COR-L47 (cell line): ENCODE results near the gene ITPR1.

Experiments
- DNase-seq: peaks from one replicate; lab custom pipeline; 2025; lab: John Stamatoyannopoulos, UW

The ITPR1 gene

DNA sequence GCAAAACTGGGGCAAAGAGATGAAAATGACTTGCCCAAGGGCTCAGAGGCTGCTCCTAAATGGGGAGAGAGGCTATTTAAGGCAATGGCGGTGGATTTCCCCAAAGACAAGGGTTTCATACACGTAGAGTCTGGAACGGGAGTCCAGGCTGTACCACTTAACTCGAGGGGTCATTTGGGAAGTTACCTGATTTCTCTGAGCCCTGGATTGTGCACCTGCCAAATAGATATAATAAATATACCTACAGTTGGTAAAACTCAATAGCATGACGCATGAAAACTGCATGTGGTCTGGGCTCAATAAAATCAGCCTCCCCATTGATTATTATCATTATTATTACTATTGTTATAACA, 1.3 kb upstream of the ITPR1 start:
- DNase-seq: no peak

DNA sequence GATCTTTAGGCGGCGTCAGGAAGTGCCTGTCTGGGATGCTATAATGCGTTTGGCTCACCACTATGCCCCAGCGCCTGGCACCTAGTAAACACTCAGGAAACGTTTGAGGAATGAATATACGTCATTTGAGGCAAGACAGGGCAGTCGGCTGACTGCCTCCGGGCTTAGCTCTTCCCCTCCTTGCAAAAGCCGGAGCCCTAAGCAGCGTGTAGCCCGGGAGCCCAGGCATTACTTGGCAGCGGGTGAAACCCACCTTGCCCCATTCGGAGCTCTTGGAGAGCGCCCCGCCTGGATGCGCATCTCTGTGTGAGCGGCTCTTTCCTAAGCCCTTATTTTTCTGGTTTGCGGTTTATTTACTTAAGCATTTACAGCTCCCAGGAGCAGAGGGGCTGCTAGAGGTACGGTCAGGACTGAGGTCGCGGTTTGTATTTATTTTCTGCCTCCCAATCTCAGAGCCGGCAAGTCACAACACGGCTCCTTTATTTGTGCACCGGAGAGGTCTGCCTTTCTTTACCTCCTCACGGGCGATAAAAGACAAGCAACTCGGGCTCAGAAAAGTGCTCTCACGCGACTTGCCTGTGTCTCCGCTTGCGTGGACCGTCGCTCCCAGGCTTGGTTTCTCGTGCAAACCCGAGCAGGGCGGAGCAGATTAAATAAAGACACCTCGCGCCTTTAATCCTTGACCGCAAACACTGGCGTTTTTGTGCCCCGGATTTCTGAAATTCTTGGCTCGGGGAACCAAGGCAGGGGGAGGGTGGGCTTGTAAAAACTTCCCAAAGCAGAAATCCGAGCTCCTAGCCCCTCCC, 737 bp upstream of the ITPR1 start:
- no peak for DNase-seq

DNA sequence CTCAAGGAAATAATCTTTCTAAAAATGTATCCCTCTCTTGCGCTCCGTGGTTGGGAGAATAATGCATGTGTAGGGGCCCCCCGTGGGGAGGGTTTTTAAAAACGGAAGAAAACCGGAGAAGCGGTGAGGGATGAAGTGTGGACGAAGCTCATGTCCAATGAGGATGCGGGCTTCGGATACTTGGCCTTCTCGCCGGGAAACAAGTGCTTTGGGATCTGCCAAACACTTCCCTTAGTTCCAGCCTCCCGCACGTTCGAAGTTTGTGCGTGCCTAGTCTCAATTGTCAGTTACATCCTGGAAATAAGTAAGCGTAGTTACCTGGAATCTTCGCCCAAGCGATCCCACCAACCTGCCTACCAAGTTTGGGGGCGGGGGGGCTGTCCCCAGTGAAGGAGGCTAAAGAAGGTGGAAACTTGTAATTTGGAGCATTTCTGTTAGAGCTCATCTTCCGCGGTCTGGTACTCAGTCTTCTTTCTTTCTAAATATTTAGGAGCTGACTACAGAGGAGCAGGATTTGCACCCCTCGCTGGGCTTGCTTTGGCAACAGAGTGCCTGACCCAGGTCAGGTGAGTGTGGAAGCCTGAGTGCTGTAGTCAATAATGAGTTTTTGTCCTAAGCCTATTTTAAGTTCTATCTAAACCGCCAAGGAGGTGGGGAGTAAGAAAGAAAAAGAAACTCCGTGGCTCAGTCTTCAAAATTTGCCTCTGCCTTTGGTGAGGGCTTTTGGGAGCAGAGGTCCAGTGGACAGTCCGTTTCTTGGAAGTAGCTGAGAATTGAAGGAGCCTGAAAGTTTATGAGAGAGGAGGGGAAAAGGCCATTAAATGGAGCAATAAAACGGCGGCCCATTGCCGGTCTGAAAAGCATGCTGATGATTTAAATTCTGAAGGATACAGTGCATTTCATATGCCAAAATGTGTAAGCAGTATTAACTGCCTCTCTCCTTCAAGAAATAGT, 1.1 kb downstream of the ITPR1 start:
- DNase-seq: no peak

DNA sequence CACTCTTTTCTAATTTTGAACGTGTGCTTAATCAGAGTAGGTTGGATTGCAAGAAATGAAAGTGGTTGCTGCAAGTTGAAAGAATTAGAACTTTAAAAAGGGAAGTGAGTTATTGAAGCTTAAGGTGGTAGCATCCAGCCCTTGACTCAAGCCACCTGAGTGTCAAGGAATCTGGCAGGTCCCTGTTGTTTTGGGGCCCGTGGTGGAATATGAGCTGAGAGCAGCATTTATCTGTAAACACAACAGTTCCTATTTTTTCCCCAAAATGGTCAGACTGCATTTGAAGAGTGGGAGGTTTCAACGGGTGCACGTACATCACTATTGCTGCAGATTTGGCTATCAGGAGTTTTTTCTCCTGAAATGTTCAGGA, 1.7 kb downstream of the ITPR1 start:
- DNase-seq: no peak

DNA sequence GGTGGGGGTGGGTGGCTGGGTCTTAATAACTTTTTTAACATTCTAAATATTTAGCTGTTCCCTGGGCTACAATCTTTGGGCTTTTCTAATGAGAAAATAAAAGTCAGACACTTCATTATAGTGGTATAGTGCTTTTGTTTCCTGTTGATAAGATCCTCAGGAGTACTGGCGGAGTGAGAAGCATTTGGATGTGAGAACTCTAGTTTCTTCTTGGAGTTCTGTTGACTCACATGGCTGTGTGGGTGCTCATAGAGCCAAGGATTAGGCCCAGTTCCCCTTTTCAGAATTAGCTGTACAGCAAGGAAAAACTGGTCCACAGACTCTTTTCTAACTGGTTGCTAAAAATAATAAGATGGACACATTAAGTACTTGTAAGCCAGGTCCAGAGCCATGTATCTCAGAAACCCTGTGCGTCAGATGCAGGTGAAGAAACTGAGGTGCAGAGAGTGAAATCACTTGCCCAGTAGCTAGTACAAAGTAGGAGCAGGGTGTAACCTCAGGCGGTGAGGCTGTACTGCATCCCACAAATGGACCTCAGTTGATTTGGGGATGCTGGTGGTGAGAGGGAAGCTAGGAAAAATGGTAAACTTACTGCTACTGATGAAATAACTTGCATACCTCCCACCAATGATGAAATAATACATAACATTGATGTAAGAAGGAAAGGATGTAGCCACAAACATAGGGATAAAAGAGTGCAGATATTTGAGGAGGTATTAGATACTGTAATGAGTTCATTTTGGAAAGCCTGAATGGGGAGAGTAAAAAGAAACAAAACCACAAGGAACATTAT, 2.3 kb downstream of the ITPR1 start:
- DNase-seq: no peak

DNA sequence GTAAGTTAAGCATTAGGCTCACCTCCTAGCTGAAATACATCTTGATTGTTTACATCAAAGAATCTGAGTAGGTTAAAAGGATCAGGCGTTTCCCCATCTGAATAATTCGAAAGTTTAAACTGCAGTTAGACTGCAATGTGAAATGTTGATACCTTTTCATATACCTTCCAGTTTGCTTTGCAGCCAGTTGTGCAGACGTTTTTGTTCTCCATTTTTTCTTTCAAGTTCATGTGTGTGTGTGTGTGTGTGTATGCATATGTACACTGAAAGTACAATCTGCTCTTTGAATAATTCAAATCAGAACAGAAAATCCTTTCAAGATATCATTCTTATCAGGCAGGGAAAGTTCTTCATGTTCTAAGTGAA, 2.9 kb downstream of the ITPR1 start:
- no peak for DNase-seq

DNA sequence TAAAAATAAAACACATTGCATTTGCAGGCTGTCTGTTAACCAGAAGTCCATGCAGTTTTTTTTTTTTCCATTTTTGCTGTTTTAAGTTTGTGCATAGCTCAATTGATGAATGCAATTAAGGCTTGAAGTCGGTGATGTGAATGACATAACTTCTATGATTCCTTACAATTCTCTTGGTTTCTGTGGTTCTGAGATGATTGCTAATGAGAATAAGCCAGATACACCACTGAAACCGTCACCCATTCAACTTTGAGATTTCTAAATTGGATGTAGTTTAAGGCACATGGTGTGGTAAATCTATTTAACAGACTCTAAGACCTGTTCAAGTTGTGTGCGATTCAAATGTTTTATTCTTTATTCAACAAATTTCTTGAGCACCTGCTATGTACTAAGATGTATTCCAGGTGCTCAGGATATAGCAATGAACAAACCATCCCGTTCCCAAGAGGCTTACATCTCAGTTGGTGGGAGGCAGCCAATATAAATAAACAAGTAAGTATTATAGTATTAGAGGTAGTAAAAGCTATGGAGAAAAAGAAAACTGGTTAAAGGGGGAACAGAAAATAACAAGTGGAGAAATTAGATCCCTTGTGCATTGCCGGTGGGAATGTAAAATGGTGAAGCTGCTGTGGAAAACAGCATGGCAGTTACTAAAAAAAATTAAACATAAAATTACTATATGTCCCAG, 4.0 kb downstream of the ITPR1 start:
- no peak for DNase-seq

DNA sequence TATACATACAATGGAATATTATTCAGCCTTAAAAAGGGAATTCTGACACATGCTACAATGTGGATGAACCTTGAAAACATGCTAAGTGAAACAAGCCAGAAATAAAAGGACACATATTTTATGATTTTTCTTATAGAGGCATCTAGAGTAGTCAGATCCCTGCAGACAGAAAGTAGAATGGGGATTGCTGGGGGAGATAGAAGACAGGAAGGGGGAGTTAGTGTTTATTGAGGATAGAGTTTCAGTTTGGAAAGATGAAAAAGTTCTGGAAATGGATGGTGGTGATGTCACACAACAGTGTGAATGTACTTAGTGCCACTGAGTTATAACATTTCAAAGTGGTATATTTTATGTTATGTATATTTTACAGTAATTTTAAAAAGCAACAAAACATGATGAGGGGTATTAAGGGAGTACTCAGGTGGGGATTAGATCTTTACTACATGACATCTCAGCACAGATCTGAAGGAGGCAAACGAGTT, 4.7 kb downstream of the ITPR1 start:
- no peak for DNase-seq

DNA sequence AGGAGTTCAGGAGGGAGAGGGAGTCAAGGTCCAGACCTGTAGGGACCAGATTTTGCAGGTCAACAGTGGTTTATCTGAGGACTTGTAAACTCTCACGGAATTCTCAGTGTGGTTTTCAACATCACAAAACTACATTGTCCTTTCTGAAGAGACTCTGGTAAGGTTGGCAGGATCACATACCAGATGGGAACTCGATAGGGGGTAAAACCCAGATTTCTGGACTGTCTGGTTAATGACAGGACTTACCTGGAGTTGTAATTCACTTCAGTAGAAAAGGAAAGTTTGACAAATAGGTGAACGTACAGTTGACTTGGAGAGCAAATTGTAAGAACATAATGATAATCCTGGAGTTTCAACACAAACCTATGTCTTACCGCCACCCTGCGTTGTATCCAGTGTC, 5.3 kb downstream of the ITPR1 start:
- no peak for DNase-seq

DNA sequence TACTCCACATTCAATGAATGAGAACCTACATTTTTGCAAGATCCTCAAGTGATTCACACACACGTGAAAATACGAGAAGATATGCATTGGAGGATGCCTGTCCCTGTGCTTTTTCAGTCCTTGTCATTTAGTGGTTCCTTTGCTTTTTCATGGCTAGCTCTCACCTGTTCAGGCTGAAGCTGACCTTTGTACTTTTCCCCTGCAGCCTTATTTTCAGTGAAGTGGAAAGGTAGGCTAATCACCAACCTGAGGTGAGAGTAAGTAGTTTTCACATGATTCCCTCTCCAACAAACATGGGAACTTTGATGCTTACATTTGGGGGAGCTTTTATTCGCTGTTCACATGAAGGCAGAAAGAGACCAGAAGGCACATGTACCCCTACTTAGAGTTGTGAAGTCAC, 8.3 kb downstream of the ITPR1 start:
- no peak for DNase-seq

DNA sequence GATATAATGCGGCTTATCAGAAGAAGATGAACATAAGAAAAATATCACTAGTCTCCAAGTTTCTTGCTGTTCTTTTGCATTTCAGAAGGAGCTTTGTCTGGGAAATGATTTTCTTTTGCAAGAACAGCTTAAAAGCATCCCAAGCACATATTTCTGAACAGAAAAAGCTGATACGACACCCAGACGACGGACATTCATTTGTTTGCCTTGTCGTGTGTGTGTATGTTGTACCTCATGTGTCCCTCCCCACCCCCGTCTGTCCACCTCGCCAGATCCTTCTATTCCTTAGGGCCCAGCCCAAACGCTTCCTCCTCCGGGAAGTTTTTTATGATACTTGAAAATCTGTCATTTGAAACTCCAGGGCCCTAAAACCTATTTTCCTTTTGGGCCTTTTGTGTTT, 8.8 kb downstream of the ITPR1 start:
- no peak for DNase-seq

DNA sequence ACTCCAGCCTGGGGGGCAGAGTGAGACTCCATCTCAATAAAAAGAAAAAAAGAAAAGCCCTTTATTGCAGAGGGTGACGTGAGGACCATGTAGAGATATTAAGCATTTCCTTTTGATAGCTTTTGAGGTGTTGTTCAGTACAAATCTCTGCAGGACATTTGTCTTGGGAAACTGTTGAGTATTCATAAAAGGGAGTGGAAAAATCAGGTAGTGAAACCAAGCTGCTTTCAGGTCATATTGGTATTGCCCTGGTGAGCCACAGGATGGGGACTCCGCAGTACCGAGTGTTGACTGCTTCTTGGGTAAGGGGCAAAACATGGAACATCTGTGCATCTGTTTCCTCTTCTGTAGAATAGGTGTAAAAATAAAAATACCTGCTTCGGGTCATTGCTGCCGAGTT, 9.9 kb downstream of the ITPR1 start:
- DNase-seq: no peak

DNA sequence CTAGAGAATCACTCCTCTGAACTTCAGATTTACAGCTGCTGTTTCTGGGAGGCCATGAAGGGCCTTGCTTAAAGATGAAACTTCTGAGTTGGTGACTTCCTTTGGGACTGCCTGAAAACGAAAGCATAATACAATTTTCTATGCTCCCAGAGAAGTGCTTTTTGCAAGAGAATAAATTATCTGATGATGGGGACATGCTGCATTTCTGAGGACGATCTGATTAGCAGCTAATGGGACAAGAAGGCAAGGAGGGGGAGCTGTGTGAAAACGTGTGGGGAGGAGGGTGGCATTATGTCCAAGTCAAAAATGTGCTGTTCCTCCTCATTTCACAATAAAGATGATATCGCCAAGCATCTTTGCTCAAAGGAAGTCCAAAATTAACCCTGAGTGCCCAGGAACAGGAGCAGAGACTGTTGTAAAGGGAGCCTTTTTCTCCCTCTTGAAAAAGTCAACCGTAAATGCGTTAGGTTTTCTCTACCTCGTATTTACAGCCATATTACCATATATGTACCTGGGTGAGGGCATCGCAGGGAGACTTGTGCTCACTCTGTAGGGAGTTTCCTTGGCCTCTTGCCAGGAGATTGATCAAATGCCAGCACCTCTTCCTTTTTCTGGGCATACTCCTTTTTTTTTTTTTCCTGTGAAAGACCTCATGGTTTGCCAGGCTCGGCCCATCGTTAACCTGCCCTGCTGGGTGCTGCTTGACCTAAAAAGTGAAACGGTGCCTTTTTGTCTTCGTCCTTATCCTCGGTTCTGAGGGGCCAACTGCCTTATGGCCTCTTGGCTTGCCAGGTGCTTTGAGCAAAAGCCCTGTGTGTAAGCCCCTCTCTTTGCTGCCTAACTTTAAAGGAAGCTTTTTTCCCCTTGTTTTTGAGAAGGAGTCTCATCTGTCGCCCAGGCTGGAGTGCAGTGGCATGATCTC, 11.5 kb downstream of the ITPR1 start:
- DNase-seq: no peak

DNA sequence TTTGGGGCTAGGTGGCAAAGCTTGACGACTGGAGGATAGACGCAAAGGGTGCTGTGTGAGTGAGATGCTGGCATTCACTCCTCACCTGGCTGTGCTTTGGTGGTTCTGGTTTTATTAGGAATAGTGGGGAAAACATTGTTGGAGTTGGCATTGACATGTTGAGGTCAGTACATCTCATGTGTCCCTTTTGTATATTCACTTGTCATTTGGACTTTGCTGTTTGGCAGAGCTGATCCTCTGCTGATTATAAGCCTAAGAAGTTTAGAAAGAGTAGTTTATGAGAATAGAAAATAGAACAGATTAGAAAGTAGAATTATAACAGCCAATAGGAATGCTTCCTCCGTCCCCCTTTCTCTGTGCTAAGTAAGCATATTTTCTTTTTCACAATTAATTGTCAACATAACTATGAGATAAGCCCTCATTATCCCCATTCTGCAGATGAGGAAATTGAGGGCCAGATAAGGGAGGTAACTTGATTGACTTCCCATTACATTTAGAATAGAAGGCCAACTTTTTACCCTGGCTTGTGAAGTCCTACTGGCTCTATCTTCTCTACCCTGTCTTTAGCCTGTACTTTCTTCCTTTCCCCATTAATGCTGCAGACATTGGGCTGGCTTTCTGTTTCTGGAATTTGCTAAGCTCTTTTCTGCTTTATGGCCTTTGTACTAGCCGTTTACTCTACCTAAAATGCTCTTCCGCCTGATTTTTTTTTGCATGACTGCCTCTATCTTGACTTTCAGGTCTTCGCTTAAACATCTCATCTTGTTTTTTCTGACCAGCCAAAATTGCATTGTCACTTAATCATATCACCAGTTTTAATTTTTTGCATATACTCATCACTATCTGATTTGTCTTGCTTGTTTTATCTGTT, 12.8 kb downstream of the ITPR1 start:
- no peak for DNase-seq

DNA sequence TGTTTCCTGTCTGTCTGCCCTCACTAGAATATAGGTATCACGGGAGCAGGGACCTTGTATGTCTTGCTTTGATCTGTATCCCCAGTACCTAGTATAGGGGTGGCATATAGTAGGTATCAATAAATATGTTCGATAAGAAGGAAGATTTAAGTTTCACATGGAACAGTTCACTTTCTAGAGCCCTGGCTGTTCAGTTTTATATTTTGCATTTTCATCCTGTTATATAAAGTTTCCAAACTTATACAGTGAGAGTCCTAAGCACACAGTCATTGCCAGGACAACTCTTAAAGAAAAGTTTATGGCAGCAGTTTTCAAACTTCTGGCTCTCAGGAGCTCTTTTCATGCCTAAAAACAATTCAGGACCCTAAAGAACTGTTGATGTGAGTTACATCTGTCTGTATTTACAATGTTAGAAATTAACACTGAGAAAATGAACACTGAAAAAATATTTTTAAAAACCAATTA, 13.4 kb downstream of the ITPR1 start:
- no peak for DNase-seq

DNA sequence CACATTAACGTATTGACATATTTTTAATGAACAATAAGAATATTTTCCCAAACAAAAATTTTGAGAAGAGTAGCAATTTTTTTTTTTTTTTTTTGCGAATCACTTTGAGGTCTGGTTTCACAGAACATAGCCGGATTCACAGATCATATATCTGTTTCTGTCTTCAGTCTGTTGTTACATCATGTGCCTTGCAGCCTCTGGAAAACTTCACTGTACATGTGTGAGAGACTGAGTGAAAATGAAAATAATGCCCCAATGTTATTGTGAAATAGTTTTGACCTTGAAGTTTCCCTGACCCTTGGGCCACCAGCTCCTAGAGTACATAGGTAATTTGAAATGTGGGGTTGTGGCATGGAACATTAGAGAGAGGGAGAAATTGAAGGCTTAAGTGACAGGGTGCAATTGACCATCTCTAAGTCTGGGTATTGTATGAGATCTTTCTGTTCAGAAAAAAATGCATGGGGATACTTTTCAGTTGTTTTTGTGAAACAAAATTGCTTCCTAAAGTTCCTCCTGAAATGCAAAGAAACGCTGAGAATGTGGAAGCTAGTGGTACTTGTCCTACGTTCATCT, 14.0 kb downstream of the ITPR1 start:
- DNase-seq: no peak

DNA sequence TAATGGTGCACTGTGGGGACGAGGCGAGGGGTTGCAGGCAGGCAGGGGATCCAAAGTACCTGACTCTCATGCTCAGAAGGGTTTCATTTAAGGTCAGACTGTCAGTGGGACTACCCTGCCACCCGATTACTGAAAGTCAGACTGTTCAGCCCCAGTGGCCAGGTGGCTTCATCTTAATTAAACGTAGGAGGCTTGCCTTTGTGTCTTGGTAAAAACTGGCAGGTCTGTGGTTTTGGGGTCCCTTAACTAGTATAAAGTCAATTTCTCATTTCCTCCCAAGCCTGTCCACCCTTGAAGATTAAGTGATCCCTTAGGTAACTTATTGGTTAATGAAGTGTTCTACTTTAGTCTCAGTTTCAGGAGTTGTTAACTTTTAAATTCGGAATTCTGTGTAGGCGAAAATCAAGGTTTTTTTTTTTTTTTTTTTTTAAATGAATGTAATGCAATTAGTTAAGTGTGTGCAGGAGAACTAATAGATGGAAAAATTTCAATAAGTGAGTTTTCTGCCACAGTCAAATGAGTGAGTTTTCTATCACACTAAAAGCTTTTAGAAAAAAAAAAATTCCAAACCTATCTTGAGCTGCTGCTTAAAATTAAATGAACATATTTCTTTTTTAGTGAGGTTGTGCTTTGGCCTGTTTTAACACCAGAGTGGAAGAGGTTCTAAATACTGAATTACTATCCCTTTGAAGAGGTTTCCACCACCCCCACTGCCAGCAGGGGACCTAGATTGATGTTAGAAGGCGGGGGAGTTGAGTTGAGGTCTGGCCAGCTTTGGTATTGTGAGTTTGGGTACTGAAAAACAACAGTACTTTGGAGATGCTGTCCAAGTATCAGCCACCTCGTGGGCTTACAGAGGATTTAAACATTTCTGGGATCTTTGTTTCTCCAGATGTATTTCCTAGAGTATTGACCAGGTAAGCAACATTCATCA, 15.2 kb downstream of the ITPR1 start:
- no peak for DNase-seq

DNA sequence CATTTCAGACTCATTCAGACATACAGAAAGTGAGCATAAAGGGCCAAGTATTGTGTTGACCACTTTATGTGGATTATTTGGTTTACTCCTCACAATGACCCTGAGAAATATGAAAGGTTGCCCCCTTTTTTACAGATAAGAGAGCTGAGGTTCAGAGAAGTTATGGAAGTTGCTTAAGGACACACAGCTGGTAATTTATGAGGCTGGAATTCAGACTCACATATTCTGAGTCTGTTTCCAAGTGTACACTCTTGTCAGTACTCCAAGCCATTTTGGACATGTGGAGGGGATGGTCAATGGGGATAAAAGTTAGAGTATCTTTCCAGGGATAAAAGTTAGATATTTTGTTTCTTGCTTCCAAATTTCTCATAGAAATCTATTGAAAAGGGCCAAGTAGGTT, 15.9 kb downstream of the ITPR1 start:
- DNase-seq: no peak
